HG03469 (cell line): ENCODE results near the gene CAPN12.

Experiments used
- ATAC-seq: cut with Tn5 transposase; IDR thresholded peaks from one replicate; pipeline ENCODE4 v1.9.1; 2021; ENCODE audit warnings: mild to moderate bottlenecking, moderate library complexity, moderate number of reproducible peaks; ENCODE audit not compliant: unreplicated experiment

The CAPN12 gene

DNA sequence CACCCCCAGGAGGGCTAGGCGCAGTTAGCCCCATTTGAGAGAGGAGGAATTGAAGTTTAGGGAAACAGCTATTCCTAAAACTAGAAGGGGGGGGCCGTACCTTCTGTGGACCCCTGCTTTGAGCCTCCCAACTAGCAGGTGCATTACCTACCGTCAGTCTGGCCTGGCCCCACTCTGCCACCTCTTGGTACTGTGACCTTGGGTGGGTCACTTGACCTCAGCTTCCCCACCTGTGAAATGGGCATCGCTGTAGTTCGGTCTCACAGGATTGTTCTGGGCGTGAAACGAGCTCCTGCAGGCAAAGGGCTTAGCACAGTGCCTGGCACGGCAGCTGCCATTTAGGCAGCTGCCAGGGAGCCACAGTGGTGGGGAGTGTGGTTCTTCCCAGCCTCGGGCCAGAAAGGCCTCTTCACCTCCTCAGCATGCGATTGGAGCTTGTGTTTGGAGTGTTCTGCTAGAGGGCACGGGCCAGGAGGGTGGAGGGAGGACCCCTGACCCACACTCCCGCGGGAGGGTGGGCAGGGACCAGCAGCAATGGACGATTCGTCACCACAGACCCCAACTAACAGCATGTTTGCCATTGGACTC, 32.0 kb downstream of the CAPN12 start:
- ATAC-seq: no peak

DNA sequence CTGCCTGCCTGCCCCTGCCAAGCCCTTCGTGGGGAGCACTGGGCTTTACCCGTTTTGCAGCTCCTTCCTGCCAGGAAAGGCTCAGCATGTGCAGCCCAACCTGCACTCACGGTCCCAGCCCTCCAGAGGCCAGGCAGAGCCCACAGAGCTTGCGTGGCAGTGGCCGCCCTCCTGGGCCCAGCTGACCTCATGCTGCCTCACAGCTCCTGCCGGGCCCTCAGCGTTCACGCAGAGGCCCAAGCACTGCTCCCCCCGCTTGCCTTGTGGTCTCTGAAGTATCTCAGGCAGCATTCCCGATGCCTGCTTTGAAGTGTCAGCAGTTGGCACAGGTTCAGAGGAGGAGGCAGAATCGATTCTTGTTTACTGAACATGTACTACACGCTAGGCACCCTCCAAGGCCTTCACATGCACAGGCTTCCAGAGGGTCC, 32.5 kb downstream of the CAPN12 start:
- no peak for ATAC-seq

DNA sequence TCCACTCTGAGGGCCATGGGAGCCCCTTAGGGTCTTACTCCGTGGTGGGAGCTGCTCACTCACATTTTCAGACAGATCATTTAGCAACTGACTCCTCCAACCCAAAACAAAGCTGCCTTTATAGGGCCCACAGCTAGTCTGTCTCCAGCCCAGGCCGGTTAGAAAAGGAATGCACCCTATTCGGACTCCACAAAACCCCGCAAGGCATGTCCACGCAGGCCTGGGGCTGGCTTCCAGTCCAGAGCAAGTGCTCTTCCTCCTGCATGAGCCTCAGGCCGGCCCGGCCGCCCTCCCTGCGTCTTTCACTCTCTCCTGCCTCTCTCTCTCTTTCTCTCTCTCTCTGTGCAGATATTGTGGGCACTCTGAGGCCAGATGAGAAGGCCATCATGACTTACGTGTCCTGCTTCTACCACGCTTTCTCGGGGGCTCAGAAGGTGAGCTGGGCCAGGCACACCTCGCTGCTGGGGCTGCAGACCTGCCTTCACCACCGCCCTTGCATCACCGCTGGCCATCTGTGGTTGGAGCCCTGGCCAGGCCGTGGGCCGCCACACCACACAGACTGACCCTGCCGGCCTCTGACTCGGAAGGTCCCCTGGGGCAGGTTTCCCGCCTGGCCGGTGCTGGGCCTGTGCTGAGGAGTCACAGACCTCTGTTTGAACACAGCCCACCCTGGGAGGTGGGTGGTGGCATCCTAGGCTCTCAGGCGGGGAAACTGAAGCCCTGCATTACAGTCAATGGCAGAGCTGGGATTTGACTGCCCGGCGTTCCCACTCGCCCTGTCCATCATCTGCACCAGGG, 33.1 kb downstream of the CAPN12 start:
- ATAC-seq: no peak

DNA sequence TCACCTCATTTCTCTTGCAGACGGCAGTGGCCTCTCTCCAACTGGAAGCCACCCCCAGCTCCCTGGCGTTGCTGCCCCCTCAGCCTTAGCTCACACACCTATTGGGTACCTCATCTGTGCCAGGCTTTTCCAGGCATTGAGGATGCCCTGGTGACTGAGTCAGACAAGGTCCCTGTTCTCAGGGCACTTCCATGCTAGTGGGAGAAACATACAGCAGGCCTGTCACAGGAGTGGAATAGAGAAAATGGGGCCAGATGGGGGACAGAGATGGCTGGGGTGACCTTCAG, 33.9 kb downstream of the CAPN12 start:
- ATAC-seq: no peak

DNA sequence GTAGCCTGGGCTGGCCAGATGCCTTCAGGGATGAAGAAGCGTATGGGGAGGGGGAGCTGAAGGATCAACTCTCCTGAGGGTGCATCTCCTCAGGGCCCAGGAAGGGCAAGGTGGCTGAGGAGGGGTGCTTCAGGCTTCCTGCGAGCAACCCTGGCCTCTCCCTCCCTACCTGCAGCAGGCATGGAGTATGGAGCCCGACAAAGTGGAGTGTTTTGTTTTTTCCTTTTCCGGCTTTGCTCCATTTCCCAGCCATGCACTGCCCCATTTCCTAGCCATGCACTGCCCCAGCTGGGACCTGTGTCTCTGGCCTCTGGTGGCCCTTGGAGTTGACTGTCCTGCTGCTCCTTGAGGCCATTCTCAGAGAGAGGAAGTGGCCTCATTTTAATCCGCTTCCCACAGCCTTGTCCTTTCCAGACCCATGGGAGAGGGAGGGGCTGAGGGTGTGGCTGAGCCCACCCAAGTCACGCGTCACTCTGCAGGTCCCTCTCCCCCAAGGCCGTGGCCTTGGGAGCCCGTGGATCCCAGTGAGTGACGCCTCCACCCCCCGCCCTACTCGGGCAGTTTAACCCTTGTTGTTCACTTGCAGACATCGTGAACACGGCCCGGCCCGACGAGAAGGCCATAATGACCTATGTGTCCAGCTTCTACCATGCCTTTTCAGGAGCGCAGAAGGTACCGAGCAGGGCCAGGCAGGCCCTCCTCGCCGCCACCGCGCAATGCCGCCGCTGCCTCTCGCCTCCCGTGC, 34.4 kb downstream of the CAPN12 start:
- no peak for ATAC-seq

DNA sequence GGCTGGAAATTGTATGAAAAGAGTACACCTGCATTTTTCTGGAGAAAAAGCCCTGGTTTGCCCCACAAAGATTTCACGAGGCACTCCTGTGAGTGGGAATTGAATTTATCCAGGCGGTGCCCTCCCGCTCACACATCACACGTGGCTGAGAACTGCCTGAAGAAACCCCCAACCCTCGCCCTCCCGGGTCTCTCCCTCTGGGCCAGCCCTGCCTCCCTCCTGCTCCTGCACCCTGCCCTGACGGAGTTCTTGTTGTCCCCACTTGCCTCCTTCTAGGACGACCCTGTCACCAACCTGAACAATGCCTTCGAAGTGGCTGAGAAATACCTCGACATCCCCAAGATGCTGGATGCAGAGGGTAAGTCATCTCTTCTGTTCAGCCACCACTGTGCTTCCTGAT, 35.2 kb downstream of the CAPN12 start:
- ATAC-seq: no peak

DNA sequence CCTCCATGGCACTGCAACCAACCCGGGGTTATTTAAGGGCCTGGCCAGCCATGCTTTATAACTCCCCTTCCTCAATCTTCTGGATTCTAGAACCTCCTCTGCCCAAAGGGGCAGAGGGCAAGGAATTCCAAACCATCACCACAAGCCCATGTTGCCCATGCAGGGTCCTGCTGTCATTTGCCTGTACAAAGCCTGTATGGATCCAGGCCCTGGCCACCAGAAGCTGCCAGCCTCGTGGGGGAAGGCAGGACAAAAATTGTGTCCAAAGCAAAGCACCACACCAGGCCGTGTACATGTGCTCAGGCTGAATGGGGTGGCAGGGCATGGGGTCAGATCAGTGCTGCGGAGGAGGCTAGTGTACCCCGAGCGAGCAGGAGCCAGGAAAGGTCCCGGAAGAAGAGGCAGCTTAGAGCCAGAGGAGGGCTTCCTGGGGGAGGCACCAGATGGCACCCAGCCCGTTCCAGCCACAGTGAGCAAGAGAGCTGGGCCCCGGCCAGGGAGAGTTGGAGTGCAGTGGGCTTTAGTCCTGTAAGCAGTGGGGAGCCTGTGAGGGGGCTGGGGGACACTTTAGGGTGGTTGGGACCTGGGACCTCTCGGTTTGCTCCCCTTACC, 35.8 kb downstream of the CAPN12 start:
- ATAC-seq: no peak

DNA sequence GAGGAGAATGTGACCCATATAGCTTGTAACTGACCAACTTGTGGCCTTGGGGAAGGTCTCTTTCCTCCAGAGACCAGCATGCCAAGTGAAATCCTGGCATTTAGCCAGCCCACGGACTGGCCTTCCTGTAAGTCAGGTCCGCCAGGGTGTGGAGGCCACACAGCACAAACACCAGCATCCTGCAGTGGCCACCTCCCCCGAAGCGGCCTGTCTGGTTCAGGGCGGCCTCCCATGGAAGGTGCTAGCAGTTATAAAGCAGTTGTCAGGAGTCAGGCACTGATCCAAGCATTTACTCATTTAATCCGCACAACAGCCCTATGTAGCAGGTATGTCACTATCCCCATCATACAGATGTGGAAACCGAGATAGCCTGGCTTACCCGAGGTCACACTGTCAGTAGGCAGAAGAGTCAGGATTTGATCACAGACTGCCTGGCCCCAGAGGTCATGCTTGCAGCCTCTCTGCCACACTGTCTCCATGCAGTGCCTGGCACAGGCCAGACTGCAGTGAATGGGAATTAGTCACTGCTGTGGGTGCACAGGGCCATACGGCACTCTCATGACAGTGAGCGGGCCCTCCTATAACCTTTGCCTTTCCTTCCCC, 36.7 kb downstream of the CAPN12 start:
- no peak for ATAC-seq

DNA sequence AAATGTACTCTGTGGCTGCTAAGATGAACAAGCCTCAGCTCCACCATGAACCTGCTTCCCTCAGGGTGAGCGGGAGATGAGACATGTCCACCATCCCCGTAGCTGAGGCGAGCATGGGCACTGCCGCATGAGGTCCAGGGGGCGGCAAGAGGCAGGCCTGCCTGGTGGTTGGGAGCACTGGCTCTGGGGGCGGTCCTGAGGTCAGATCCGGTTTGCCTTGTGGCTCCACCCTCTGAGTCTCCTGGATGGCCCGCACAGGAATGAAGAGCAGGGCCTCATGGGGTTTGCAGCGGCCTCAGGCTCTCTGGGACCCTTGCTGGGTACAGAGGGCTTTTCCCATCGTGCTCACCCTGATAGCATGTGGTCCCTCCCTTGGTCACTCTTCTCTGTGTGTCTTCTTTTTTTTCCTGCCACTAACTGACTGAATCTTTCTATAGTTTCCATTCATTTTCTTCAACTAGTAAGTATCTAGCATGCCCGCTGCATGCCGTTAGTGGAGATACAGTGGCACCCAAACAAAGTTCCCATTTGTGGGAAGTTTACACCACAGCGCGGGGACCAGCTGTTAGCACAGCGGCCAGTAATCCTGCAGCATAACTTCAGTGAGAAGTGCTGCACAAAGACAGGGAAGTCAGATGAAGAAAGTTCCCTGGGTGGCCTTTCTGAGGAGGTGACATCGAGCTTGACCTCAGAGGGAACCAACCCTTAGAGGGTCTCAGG, 37.3 kb downstream of the CAPN12 start:
- no peak for ATAC-seq

DNA sequence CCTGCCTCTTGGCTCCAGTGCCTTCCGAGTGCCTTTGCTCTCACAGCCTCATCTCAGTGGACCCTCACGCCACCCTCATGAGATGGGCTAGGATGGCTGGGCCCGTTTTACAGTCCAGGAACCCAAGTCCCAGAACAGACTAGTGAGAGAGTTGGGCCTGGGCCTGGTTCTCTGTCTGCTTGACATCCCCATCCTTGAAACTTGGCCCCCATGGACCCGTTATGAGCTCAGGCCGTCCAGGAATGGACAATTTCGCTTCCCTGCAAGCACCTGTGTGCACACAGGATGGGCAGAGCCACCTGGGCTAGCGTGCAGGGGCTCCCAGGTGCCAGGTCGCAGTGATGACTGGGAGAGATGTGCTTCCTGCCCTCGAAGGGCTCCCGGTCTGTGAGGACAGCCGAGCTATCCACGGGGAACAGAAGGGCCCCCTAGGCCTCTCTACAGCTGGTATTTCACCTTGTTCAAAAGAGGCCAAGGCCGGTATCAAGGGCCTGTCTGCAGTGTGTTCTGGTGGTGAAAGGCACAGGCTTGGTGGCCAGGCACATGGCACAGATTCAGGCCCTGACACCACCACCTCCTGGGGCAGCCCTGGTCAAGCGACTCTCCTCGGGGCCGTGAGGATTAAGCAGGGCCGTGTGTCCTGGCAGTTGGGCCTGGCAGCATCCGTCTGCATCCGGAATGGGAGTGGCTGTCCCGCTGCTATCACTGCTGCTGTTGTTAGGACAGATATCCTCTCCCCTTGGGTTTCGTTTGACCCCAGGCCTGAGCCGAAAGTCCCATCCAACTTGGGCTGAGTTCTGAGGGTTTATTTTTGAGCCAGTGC, 38.9 kb downstream of the CAPN12 start:
- no peak for ATAC-seq

DNA sequence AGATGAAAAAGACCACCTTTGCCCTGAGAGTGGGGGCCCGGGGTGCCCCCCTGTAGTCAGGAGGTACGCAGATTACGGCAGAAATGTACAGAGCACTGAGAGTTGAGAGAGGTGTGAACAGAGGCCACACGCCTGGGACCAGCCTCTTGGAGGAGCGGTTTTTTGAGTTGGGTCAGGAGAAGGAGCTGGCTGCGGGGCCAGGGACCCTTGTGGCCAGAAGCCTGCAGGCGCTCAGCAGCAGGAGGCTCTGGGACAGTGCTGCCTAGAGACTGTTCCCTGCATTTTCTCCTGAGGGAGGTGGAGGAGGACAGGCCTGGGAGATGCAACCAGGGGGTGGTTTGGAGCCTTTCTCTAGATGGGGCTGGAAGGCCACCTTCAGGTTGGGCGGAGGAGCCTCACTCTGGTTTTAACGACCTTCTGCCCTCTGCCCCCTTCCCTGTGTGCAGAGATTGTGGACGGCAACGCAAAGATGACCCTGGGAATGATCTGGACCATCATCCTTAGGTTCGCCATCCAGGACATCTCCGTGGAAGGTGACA, 39.7 kb downstream of the CAPN12 start:
- no peak for ATAC-seq

DNA sequence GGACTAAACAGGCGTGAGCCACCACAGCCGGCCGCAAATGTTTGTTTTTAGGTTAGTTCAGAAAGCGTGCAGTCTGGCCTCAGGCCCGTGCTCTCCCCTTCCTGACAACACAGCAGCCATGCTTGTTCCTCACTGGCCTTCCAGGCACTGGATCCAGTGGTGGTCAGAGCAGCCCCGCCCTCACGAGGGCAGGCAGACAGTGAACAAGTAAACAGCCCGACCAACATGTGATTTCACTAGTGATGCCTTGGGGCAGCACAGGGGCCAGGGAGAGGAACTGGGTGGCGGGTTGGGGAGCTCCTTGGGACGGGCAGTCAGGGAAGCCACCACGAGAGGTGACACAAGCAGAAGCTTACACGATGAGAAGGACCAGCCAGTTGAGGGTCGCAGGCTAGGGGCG, 40.8 kb downstream of the CAPN12 start:
- ATAC-seq: no peak

DNA sequence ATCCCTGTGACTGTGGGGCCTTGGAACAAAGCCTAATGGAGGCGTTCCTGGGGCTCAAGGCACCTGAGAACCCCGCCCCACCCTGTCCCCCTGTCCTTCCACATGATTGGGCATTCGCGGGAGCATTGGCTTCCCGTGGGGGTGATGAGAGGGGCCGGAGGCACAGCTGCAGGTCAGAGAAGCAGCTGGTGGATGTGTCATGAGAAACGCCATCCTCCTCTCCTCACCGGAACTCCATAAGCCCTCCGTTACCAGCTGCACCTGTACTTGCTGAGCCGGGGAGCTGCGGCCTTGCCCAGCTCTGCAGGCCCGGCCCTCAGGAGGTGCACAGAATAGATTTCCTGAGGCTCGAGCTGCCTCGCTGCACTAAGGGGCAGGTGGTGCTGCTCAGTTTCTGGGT, 42.0 kb downstream of the CAPN12 start:
- ATAC-seq: no peak

DNA sequence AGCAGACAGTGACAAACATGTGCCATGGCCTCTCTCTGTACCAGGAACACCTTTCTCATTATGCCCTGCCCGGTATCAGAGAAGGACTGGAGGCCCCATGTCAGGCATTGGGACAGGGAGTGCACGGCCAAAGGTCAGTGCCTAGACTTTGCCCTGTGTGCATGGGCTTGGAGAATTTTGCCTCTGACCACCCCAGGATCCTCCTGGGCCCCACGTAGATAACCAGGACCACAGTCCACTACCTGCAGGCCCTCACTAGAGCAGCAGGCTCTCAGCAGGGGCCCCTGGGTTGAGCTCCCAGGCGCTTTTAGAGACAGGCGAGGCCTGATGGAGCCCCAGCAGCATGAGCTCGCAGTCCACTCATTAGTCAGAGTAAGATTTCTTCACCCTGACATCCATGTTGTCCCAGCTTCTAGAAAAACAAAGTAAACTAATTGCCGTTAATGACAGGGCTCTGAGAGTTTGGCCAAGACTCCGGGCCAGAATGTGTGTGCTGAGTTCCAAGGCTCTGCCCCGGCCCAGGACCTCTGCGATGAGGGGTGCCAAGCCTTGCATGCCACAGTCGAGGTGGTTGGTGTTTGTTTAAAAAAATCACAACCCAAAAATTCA, 42.7 kb downstream of the CAPN12 start:
- no peak for ATAC-seq

DNA sequence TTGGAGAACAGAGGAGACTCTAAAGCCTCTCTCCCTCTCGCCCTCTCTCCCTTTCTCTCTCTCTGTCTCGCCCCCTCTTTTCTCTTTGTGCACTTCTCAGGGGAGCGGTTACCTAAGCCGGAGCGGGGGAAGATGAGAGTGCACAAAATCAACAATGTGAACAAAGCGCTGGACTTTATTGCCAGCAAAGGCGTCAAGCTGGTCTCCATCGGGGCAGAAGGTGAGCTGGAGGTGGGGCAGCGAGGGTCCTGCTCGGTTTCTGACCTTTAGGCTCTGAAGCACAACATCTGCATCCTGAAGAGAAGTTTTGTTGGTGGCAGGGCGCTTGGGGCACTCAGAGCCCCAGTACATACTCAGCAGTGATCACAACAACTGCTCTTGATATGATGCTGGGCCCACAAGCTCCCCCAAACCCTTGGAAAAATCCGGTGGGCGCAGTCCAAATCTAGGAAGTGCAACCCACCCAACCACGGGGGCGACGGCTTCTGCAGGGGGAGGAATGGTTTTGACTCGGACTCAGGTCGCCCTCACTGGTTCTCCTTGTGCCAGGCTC, 43.3 kb downstream of the CAPN12 start:
- no peak for ATAC-seq

DNA sequence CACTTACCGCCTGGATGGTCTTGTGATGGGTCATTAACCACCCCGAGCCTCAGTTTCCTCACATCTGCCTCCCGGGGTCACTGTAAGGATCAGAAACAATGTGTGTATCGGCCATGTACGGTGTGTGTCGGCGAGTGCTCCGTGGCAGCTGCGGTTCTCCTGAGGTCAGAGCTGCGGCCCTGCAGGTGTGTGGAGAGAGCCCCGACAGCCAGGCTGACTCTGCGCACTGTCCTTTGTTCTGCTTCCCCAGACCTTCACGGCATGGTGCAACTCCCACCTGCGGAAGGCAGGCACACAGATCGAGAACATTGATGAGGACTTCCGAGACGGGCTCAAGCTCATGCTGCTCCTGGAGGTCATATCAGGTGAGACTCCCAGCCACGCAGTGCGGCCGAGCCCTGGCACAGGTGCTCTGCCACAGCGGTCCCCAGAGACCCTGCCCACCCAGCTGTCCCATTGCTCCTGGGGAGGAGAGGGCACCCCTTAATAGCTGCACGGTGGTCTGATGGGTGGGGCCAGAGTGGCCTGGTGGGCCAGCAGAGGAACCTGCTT, 43.8 kb downstream of the CAPN12 start:
- ATAC-seq: no peak

DNA sequence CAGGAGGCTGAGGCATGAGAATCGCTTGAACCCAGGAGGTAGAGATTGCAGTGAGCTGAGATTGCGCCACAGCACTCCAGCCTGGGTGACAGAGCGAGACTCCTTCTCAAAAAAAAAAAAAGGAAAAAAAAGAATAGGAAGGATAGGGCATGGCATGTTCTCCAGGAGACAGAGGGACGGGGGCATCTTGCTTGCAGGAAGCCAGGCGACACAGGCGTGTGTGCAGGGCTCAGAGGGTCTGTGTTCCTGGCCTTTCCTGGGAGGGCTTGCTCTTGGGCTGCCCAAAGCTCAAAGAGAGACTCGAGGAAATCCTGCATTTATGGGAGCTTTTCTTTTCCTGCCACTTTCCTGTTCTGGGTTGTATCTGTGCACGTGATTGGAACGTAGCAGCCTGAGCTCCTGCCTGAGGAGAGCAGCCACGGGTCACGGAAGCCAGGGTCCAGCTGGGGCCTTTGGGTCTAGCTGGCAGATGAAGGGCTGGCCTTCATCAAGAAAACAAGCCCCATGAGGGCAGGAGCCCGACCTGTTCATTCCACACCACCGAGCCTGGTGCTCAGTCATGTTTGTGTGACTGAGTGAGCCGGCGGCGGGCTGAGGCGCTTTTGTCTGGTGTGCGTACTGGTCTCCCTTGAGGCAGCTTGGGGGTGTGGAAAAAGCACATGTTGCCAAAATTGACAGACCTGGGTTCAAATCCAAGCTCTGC, 44.5 kb downstream of the CAPN12 start:
- ATAC-seq: no peak

DNA sequence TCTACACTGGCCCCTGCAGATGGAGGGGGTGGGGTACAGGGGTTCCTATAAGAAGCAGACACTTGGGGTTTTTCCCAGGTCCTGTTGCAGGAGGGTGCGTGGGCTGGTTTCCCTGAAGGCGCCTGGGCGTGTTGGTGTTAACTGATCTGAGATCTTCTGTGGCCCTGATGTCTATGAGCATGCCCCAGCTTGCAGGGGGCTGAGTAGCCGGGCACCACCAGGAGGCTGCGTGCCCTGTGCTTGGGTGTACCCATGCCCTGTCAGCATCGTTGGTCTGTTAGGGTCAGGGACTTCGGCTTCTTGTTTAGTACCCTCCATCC, 45.3 kb downstream of the CAPN12 start:
- ATAC-seq: no peak
